Fibroblast of lung (primary cell): ENCODE measurements around the gene MAPKBP1. TPM values are rescaled to one million over a fixed set of nuclear protein-coding genes. Genes with fewer than 3 reads are reported as not detected.

ENCODE experiments used
- DNase-seq, 2 donors: peaks; one replicate each; pipeline versions ENCODE4 v3.0.0 to v3.0.0-alpha.2; 2010; ENCODE audit warnings: low read depth in 2 of 2
- H2AFZ ChIP-seq: 2 replicates; pipeline ENCODE4 v1.5.1; 2012; ENCODE audit warnings: low read length, control low read depth, inconsistent platforms
- H3K27ac ChIP-seq: 2 replicates; pipeline ENCODE4 v1.5.1; 2011; ENCODE audit warnings: low read length, control low read depth; ENCODE audit not compliant: insufficient read depth
- H3K27me3 ChIP-seq: 2 replicates; pipeline ENCODE4 v1.5.1; 2011; ENCODE audit warnings: mild to moderate bottlenecking, low read length; ENCODE audit not compliant: control insufficient read depth, insufficient read depth
- H3K36me3 ChIP-seq: 2 replicates; pipeline ENCODE4 v1.5.1; 2011; ENCODE audit warnings: low read length; ENCODE audit not compliant: control insufficient read depth, insufficient read depth
- H3K4me1 ChIP-seq: 2 replicates; pipeline ENCODE4 v1.5.1; 2011; ENCODE audit warnings: low read length; ENCODE audit not compliant: control insufficient read depth, insufficient read depth; ENCODE audit errors: extremely low read depth
- H3K4me2 ChIP-seq: 2 replicates; pipeline ENCODE4 v1.5.1; 2011; ENCODE audit warnings: low read length, control low read depth; ENCODE audit not compliant: insufficient read depth; ENCODE audit errors: extremely low read depth
- H3K4me3 ChIP-seq, 4 experiments: fragments of 200-600 bp in 1 of 4; sonication (generic) in 1 of 4; replicated peaks in 1 of 4; 2 replicates each; pipeline ENCODE4 v1.5.1; 2011 to 2016; ENCODE audit warnings: low read length in 4 of 4, low read depth in 3 of 4, mild to moderate bottlenecking in 3 of 4, control low read depth in 2 of 4, inconsistent platforms in 1 of 4, mixed read lengths in 1 of 4; ENCODE audit not compliant: insufficient read depth in 1 of 4; ENCODE audit errors: control extremely low read depth in 1 of 4
- H3K79me2 ChIP-seq: 2 replicates; pipeline ENCODE4 v1.5.1; 2012; ENCODE audit warnings: mild to moderate bottlenecking, low read length, inconsistent platforms; ENCODE audit not compliant: control insufficient read depth, insufficient read depth
- H3K9ac ChIP-seq: 2 replicates; pipeline ENCODE4 v1.5.1; 2011; ENCODE audit warnings: mild to moderate bottlenecking, low read length, control low read depth; ENCODE audit not compliant: insufficient read depth
- H3K9me3 ChIP-seq: 2 replicates; pipeline ENCODE4 v1.5.1; 2012; ENCODE audit warnings: low read depth, low read length; ENCODE audit not compliant: control insufficient read depth, insufficient read depth
- H4K20me1 ChIP-seq: 2 replicates; pipeline ENCODE4 v1.5.1; 2011; ENCODE audit warnings: low read length; ENCODE audit not compliant: control insufficient read depth, insufficient read depth; ENCODE audit errors: extremely low read depth
- CTCF ChIP-seq, 2 donors: IDR thresholded peaks in 1 of 2; conservative IDR thresholded peaks in 1 of 2; 1 replicate in 1 of 2; 2 replicates in 1 of 2; pipeline ENCODE4 v1.5.1; 2011 to 2012; ENCODE audit warnings: low read length in 2 of 2, control low read depth in 1 of 2, inconsistent platforms in 1 of 2, low read depth in 1 of 2, mild to moderate bottlenecking in 1 of 2
- EZH2 ChIP-seq: IDR thresholded peaks from 2 replicates; pipeline ENCODE4 v1.5.1; 2012; ENCODE audit warnings: low read length, control low read depth, mild to moderate bottlenecking; ENCODE audit errors: missing control alignments
- polyA plus RNA-seq, 2 donors: library from polyadenylated mRNA; depleted of rRNA in 1 of 2; stranded (reverse) in 1 of 2; unstranded in 1 of 2; fragments of >200 nt; gene quantifications; 2 replicates each; pipeline ENCODE4 v1.2.1, GENCODE V29; 2011 to 2012; ENCODE audit warnings: missing spikeins in 1 of 2
- total RNA-seq: library from RNA; depleted of rRNA; stranded (reverse); fragments of >200 nt; gene quantifications from 2 replicates; pipeline ENCODE4 v1.2.1, GENCODE V29; 2014

The MAPKBP1 gene
- total and polyA plus RNA-seq, 2 donors (not counting 1 experiment from before 2014, with no cell fraction given): 2.8 to 20.8 TPM

DNA sequence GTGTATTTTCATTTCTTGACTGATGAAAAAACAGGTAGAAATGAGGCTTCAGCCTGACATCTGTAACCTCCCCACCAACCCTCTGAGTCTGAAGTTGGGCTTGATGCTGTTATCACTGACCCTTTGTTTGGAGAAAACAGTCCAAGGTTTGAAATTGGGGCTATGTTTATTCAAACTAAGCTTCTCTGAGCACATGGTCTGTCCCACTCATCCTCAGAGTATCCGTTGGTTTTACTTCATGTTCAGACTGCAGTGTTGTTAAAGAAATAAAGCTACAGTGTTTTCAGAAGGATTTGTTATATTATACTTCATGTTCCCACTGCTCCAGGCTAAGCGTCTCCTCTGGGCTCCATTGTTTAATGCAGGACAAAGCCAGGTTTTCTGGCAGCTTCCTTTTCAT lies 6.0 kb downstream of the MAPKBP1 start:
- H3K4me3 ChIP-seq: no peak overlapping the region
- H3K4me1 ChIP-seq: peaks cover 20% of the 10 kb centered on the region
- no peak overlapping the region for H2AFZ ChIP-seq
- DNase-seq: no peak
- no peak for TF ChIP-seq CTCF (conservative IDR thresholded peaks at IDR 0.05 in 1 of 2, IDR thresholded peaks at IDR 0.05 in 1 of 2; ENCODE audit: low read depth in 1 of 2, low read length in 2 of 2)
- no peak for TF ChIP-seq EZH2
- no peak overlapping the region for H3K27ac ChIP-seq
- H3K9ac ChIP-seq: no peak overlapping the region
- peak overlapping the region; percentile 34 for H3K4me2 ChIP-seq
- H3K36me3 ChIP-seq: no peaks in the 10 kb centered on the region
- H3K79me2 ChIP-seq: peaks cover 52% of the 10 kb centered on the region
- H3K27me3 ChIP-seq: no peaks in the 10 kb centered on the region
- no peaks in the 10 kb centered on the region for H3K9me3 ChIP-seq
- no peaks in the 10 kb centered on the region for H4K20me1 ChIP-seq

- Histone ChIP-seq H3K4me1 (peaks cover 17% of the 10 kb centered on the region), H2AFZ (no peak overlapping the region), H3K4me2 (peak overlapping the region; percentile 34), H3K36me3 (no peaks in the 10 kb centered on the region), H3K9me3 (no peaks in the 10 kb centered on the region), H3K9ac (no peak overlapping the region), H3K27me3 (no peaks in the 10 kb centered on the region), H3K4me3 (no peak overlapping the region), H3K79me2 (peaks cover 48% of the 10 kb centered on the region), H4K20me1 (no peaks in the 10 kb centered on the region), H3K27ac (no peak overlapping the region)
- no peak for DNase-seq
- TF ChIP-seq EZH2: no peak
- no peak for TF ChIP-seq CTCF (conservative IDR thresholded peaks at IDR 0.05 in 1 of 2, IDR thresholded peaks at IDR 0.05 in 1 of 2; ENCODE audit: low read depth in 1 of 2, low read length in 2 of 2)
Measured at GRCh38 chr15:41780727-41781126, 6.4 kb downstream of the MAPKBP1 start.

DNA sequence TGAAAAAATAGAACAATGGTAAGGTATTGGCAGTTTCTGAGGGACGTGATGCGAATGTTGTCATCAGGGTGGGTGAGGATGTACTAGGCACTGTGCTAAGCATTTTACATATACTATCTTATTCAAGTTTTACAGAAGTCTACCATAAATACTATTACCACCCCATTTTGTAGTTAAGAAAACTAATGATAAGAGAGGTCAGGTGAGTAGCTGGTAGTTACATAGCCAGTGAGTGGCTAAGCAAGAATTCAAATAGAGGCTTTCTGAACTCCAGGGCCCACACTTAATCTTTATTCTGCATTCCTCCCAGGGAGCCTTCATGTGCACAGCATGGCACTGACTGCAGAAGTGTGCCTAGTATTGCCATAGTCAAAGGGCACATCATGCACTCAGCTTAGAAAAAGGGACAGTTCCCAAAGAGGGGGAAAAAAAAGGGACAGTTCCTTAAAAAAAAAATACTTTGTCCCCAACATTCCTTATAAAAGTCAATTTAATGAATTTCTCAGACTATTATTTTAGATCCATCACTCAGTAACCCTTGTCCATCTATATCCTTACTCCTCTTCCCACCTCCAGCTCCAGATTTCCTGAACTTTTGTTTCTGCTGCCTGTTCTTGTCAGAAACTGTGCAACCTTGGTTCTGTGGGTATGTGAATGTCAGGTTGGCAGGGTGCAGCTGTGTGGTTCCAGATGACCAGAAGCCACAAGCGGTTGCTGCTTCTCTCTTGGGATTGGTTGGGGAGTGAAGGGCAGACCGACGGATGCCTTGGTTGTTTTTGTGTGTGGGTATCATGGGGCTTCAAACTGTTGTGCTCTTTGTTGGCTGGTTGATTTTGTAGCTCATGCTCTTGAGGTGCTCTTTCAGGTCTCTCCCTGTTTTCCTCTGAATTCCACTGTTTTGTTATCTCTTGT lies 8.3 kb downstream of the MAPKBP1 start:
- no peak overlapping the region for H3K27ac ChIP-seq
- H3K4me2 ChIP-seq: no peak overlapping the region
- no peaks in the 10 kb centered on the region for H3K36me3 ChIP-seq
- no peaks in the 10 kb centered on the region for H3K27me3 ChIP-seq
- no peaks in the 10 kb centered on the region for H4K20me1 ChIP-seq
- H3K9me3 ChIP-seq: no peaks in the 10 kb centered on the region
- peaks cover 6% of the 10 kb centered on the region for H3K4me1 ChIP-seq
- H3K9ac ChIP-seq: no peak overlapping the region
- peaks cover 36% of the 10 kb centered on the region for H3K79me2 ChIP-seq
- TF ChIP-seq EZH2 (no peak), CTCF (conservative IDR thresholded peaks at IDR 0.05 in 1 of 2, IDR thresholded peaks at IDR 0.05 in 1 of 2; ENCODE audit: low read depth in 1 of 2, low read length in 2 of 2) (no peak)
- DNase-seq: no peak
- no peak overlapping the region for H2AFZ ChIP-seq
- H3K4me3 ChIP-seq: no peak overlapping the region
